Right renal cortex interstitium (tissue), 3 donors: ENCODE measurements around the gene MED22. TPM values are rescaled to one million over a fixed set of nuclear protein-coding genes. Genes with fewer than 3 reads are reported as not detected.

ENCODE experiments used
- DNase-seq, 3 donors: peaks; one replicate each; pipeline ENCODE4 v3.0.0-alpha.2; 2013; ENCODE audit warnings: low read depth in 3 of 3, low spot score in 2 of 3
- polyA plus RNA-seq, 3 donors: library from polyadenylated mRNA; unstranded; fragments of 120-200 nt; gene quantifications; one replicate each; pipeline ENCODE4 v1.2.1, GENCODE V29; 2013; ENCODE audit not compliant: insufficient read length in 3 of 3

The MED22 gene
- polyA plus RNA-seq, 3 donors = 23.3 to 25.0 (median 24.5) TPM

- DNase-seq = no peak
Observed at GRCh38 chr9:133357656-133358055, 9.7 kb upstream of the MED22 start.

- peak in 2 of 3 donors; percentile 63 to 69 for DNase-seq
Observed at GRCh38 chr9:133356391-133357091, 8.6 kb upstream of the MED22 start, which contains the start of the genes SURF1 and SURF2. SURF1 (minus strand) TSS chr9:133356487; CDS start chr9:133356453, 34 bp downstream. SURF2 (plus strand) TSS chr9:133356550; CDS start chr9:133356593, 43 bp downstream.

GRCh38 chr9:133355881-133356357, 8.0 kb upstream of the MED22 start:
- no peak for DNase-seq

- DNase-seq = no peak
Observed at GRCh38 chr9:133354766-133355165, 6.8 kb upstream of the MED22 start.

GRCh38 chr9:133353548-133353947, 5.6 kb upstream of the MED22 start:
- DNase-seq = no peak

GRCh38 chr9:133352635-133353340, 4.9 kb upstream of the MED22 start:
- DNase-seq = no peak

GRCh38 chr9:133351908-133352634, 4.1 kb upstream of the MED22 start:
- no peak for DNase-seq

- DNase-seq = no peak
Observed at GRCh38 chr9:133351526-133351907, 3.6 kb upstream of the MED22 start.

- no peak for DNase-seq
Observed at GRCh38 chr9:133349965-133350616, 2.2 kb upstream of the MED22 start.

GRCh38 chr9:133348718-133349573, 1.0 kb upstream of the MED22 start:
- DNase-seq = no peak

GRCh38 chr9:133347515-133347984, 381 bp downstream of the MED22 start:
- DNase-seq = no peak

GRCh38 chr9:133346021-133346785, 1.7 kb downstream of the MED22 start:
- DNase-seq = no peak

GRCh38 chr9:133345596-133345995, 2.3 kb downstream of the MED22 start:
- no peak for DNase-seq

GRCh38 chr9:133344979-133345378, 3.0 kb downstream of the MED22 start:
- DNase-seq = no peak

GRCh38 chr9:133344071-133344470, 3.9 kb downstream of the MED22 start:
- DNase-seq = no peak

GRCh38 chr9:133342570-133342969, 5.4 kb downstream of the MED22 start:
- no peak for DNase-seq

- no peak for DNase-seq
Observed at GRCh38 chr9:133342069-133342406, 5.9 kb downstream of the MED22 start.

GRCh38 chr9:133341369-133342068, 6.4 kb downstream of the MED22 start:
- no peak for DNase-seq
